Measurements from ENCODE around the gene WDPCP.
"Not testable (repeated sequence)": the region's sequence is repeated elsewhere in the genome, so short reads cannot be mapped to it uniquely, and the experiment has no call there.

The WDPCP gene

GRCh38 chr2:63544017-63544627 is 44.2 kb downstream of the WDPCP start:
- no peak for DNase-seq (ENCODE audit: extremely low read depth in 1 of 2, low read depth in 1 of 2)

GRCh38 chr2:63539416-63540162 is 48.7 kb downstream of the WDPCP start:
- no peak for DNase-seq (ENCODE audit: extremely low read depth in 1 of 2, low read depth in 1 of 2)

DNA sequence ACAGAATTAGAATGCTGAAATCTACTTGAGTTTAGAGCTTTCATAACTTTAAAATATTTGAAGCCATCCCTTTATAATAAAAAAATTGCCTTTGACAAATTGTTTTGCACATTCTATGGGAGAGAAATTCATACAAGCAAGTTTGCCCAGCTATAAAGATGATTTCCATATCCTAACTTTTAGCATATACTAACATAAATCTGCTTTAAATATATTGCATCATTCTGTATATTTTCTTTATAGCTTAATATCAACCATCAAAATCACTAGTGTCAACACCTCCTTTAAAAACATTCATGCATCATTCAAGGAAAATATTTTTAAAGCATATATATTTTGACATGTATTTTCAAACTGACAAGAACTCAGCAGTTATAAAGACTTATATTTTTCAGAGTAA is 49.9 kb downstream of the WDPCP start:
- no peak for DNase-seq (ENCODE audit: extremely low read depth in 1 of 2, low read depth in 1 of 2)

GRCh38 chr2:63537306-63537705 is 51.0 kb downstream of the WDPCP start:
- no peak for DNase-seq (ENCODE audit: extremely low read depth in 1 of 2, low read depth in 1 of 2)

GRCh38 chr2:63530704-63531279 is 57.5 kb downstream of the WDPCP start:
- DNase-seq (ENCODE audit: extremely low read depth in 1 of 2, low read depth in 1 of 2), result no peak

- DNase-seq (ENCODE audit: extremely low read depth in 1 of 2, low read depth in 1 of 2), result no peak
Measured at GRCh38 chr2:63525905-63526304, 62.4 kb downstream of the WDPCP start.

DNA sequence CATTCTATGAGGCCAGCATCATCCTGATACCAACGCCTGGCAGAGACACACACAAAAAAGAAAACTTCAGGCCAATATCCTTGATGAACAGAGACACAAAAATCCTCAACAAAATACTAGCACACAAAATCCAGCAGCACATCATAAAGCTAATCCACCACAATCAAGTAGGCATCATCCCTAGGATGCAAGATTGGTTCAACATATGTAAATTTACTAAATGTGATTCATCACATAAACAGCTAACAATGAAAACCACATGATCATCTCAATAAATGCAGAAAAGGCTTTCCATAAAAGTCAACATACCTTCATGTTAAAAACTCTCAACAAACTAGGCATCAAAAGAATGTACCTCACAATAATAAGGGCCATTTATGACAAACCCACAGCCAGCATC is 65.3 kb downstream of the WDPCP start:
- no peak for DNase-seq (ENCODE audit: extremely low read depth in 1 of 2, low read depth in 1 of 2)

DNA sequence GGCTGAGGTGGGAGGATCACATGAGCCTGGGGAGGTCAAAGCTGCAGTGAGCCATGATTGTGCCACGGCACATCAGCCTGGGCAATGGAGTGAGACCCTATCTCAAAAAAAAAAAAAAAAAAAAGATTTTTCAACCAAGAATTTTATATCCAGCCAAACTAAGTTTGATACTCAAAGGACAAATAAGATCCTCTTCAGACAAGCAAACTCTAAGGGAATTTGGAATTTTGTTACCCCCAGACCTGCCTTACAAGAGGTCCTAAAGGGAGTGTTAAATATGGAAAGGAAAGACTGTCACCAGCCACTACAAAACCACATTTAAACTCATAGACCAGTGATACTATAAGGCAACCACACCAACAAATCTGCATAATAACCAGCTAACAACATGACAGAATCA is 67.5 kb downstream of the WDPCP start:
- DNase-seq (ENCODE audit: extremely low read depth in 1 of 2, low read depth in 1 of 2), result no peak

- DNase-seq (ENCODE audit: extremely low read depth in 1 of 2, low read depth in 1 of 2), result no peak
Measured at GRCh38 chr2:63514781-63515180, 73.5 kb downstream of the WDPCP start.

GRCh38 chr2:63514237-63514716 is 74.0 kb downstream of the WDPCP start:
- DNase-seq (ENCODE audit: extremely low read depth in 1 of 2, low read depth in 1 of 2), result no peak

GRCh38 chr2:63506320-63506719 is 82.0 kb downstream of the WDPCP start:
- no peak for DNase-seq (ENCODE audit: extremely low read depth in 1 of 2, low read depth in 1 of 2)

DNA sequence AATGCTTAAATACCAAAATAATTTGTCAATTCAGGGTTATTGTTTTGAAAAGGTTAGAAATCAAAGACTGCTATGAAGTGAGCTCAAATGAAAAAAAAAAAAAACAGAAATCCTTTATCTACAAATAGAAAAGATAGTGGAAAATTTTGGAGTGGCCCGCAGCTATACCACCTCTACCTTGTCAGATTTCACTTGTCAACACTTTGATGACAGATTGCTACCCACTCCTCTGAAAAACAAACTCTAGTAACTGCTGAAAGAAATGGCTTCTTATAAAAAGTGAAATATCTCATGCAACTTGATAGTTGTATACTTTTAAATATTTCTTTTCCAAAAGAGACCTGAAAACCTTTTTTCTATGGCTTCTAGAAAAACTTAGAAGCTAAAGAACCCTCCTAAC is 84.5 kb downstream of the WDPCP start:
- no peak for DNase-seq (ENCODE audit: extremely low read depth in 1 of 2, low read depth in 1 of 2)

DNA sequence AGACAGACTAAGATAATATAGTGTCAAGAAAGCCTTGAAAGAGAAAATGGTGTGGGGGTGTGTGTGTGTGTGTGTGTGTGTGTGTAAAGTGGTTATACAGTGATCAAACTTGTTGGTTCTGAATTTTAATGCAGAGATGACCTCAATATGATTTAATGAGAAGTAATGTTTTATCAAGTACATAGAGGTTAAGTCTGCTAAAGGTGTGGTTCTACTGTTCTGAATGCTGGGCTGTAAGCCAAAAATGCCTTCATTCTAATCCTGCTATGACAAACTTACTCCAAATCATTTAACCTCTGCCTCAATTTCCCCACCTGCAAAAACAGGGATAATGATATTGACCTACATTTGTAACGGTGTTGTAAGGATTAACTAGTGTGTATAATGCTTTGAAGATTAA is 87.9 kb downstream of the WDPCP start:
- DNase-seq (ENCODE audit: extremely low read depth in 1 of 2, low read depth in 1 of 2), result no peak

GRCh38 chr2:63497576-63497975 is 90.7 kb downstream of the WDPCP start:
- DNase-seq (ENCODE audit: extremely low read depth in 1 of 2, low read depth in 1 of 2), result no peak

DNA sequence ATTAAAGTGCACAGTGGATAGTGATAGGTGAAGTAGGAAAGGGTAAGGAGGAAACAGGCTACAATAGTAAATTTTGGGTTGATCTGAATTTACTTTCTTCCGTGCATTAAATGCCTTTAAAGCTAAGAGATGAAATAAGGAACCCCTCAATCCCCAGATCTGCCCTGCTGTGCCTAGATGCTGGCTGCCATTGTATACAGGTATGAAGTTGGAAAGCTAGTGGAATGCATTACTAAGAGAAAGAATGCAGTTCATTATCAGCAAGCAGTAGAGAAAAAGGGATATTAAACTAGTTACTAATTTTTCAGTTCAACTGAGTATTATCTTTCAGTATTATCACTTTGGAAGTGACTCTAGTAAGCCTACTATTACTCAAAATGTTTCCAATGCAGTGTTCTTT is 93.3 kb downstream of the WDPCP start:
- no peak for DNase-seq (ENCODE audit: extremely low read depth in 1 of 2, low read depth in 1 of 2)

GRCh38 chr2:63494100-63494499 is 94.2 kb downstream of the WDPCP start:
- no peak for DNase-seq (ENCODE audit: extremely low read depth in 1 of 2, low read depth in 1 of 2)

GRCh38 chr2:63488118-63488713 is 100.1 kb downstream of the WDPCP start:
- no peak for DNase-seq (ENCODE audit: extremely low read depth in 1 of 2, low read depth in 1 of 2)

DNA sequence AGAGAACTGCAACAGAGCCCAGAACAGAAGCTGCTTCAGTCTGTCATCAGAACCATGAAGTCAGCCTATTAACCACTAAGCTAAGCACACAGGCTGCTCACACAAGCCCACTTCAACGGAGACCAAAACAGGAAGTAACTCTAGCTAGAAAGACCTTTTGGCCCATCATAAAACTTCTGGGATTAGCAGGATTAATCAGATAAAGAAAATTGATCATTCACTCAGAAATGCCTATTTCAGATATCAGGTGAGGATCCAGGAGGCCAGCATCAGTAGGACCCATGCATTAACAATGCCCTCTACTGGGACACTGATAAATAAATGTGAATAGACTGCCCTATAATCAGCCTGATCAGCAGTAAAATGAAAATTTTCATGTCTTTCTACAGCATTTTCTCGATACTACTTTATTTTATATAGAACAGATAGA is 101.4 kb downstream of the WDPCP start:
- no peak for DNase-seq (ENCODE audit: extremely low read depth in 1 of 2, low read depth in 1 of 2)

DNA sequence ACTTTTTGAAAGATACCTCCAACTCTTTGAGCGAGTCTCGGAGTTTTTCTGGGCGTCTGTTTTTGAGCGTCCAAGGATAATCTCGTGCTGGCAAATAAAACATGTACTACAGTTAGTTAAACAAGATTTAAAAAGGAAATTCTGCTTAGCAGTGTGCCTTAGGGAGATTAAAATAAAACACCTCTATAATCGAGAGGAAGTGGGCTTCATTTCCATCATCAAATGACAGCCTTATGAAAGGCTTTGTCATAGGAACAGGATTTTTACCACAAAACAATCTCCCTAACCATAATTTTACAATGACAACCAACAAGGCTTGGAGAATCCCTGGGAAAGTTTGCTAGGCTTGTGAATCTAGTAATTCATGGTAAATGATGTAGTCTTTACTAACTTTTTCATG is 103.4 kb downstream of the WDPCP start:
- no peak for DNase-seq (ENCODE audit: extremely low read depth in 1 of 2, low read depth in 1 of 2)

- no peak for DNase-seq (ENCODE audit: extremely low read depth in 1 of 2, low read depth in 1 of 2)
Measured at GRCh38 chr2:63484481-63484880, 103.8 kb downstream of the WDPCP start.

- DNase-seq (ENCODE audit: extremely low read depth in 1 of 2, low read depth in 1 of 2), result no peak
Measured at GRCh38 chr2:63477686-63478085, 110.6 kb downstream of the WDPCP start.

DNA sequence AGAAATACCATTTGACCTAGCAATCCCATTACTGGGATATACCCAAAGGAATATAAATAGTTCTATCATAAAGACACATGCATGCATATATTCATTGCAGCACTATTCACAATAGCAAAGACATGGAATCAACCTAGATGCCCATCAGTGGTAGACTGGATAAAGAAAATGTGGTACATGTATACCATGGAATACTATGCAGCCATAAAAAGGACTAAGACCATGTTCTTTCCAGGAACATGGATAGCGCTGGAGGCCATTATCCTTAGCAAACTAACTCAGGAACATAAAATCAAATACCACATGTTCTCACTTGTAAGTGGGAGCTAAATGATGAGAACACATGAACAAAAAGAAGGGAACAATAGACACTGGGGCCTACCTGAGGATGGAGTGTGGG is 119.0 kb downstream of the WDPCP start:
- DNase-seq (ENCODE audit: extremely low read depth in 1 of 2, low read depth in 1 of 2), result not testable (repeated sequence)

Data from stimulated activated CD8-positive, alpha-beta memory T cell treated with anti-CD3 and anti-CD28 coated beads, Interleukin-7, amount 100 ng/mL, for 48 hours (primary cell).